Activated CD4-positive, alpha-beta T cell treated with anti-CD3 and anti-CD28 coated beads, Interleukin-2, amount 10 ng/mL, durations not matched to agents 24 days and 14 days (primary cell): Measurements from ENCODE around the gene KRT222. TPM values are rescaled to one million over a fixed set of nuclear protein-coding genes. Genes with fewer than 3 reads are reported as not detected.

Experiments
- DNase-seq: peaks from one replicate; pipeline ENCODE4 v3.0.0; 2022
- H3K27ac Mint-ChIP-seq: one replicate; pipeline ENCODE4 v1.8.0; 2022; ENCODE audit warnings: mild to moderate bottlenecking, mixed read lengths
- H3K27me3 Mint-ChIP-seq: one replicate; pipeline ENCODE4 v1.8.0; 2022; ENCODE audit warnings: mixed read lengths
- H3K36me3 Mint-ChIP-seq: one replicate; pipeline ENCODE4 v1.8.0; 2022; ENCODE audit warnings: low read depth, mild to moderate bottlenecking, mixed read lengths
- H3K4me1 Mint-ChIP-seq: one replicate; pipeline ENCODE4 v1.8.0; 2021; ENCODE audit warnings: mixed read lengths
- H3K4me3 Mint-ChIP-seq: one replicate; pipeline ENCODE4 v1.8.0; 2022; ENCODE audit warnings: mild to moderate bottlenecking, moderate library complexity, mixed read lengths
- H3K9me3 Mint-ChIP-seq: one replicate; pipeline ENCODE4 v1.8.0; 2021; ENCODE audit warnings: mixed read lengths
- intact Hi-C: fragments of 100-400 bp; cut with micrococcal nuclease; formaldehyde crosslinking; loops from one replicate; pipeline ENCODE4 v1.15.1; 2023
- total RNA-seq: library from RNA; stranded (reverse); gene quantifications from 2 replicates; pipeline ENCODE4 v1.2.3, GENCODE V29; 2022

KRT222 gene
- total RNA-seq, 1 donor from 2014 or later: not detected

GRCh38 chr17:40646791-40647623 lies 18.0 kb downstream of the KRT222 start:
- Mint-ChIP-seq H3K27ac (peak overlapping the region; percentile 95), H3K27me3 (no peaks in the 10 kb centered on the region), H3K4me3 (peak overlapping the region; percentile 93), H3K9me3 (no peaks in the 10 kb centered on the region), H3K4me1 (peaks cover 36% of the 10 kb centered on the region), H3K36me3 (peaks cover 33% of the 10 kb centered on the region)
- intact Hi-C loops: loop anchor here (5.0 kb wide), 1 partner anchor 1020 kb away; no protein-coding TSS in a partner anchor
- DNase-seq: peak; percentile 86

DNA sequence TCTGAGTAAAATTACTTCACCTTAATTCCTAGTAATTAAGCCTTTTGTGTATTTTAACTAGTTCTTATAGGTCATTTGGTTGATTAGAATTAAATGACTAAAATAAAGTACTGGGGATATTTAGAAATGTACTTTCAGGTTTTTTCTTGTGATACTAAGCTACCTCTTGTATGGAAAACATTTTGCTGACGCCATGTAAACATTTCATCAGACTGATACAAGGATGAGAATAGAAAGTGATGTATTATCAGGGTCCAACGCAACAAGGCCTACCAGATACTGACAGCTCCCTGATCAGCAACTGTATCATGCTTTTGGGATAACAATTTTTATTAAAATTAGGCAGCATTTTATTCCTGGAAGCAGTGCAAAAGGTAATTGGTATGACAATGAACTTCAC lies 19.0 kb downstream of the KRT222 start:
- H3K9me3 Mint-ChIP-seq: no peaks in the 10 kb centered on the region
- peaks cover 39% of the 10 kb centered on the region for H3K36me3 Mint-ChIP-seq
- H3K4me1 Mint-ChIP-seq: peaks cover 36% of the 10 kb centered on the region
- no peak for DNase-seq
- H3K4me3 Mint-ChIP-seq: peak overlapping the region; percentile 93
- no peaks in the 10 kb centered on the region for H3K27me3 Mint-ChIP-seq
- H3K27ac Mint-ChIP-seq: no peak overlapping the region
- intact Hi-C loops: loop anchor here (5.0 kb wide), 1 partner anchor 1021 kb away; no protein-coding TSS in a partner anchor

GRCh38 chr17:40645291-40645690 lies 19.7 kb downstream of the KRT222 start:
- H3K27me3 Mint-ChIP-seq: no peaks in the 10 kb centered on the region
- H3K4me1 Mint-ChIP-seq: peaks cover 36% of the 10 kb centered on the region
- H3K27ac Mint-ChIP-seq: peak overlapping the region; percentile 6
- H3K9me3 Mint-ChIP-seq: no peaks in the 10 kb centered on the region
- H3K36me3 Mint-ChIP-seq: peaks cover 44% of the 10 kb centered on the region
- no peak for DNase-seq
- H3K4me3 Mint-ChIP-seq: peak overlapping the region; percentile 46
- intact Hi-C loops: loop anchor here (5.0 kb wide), 1 partner anchor 1022 kb away; no protein-coding TSS in a partner anchor

GRCh38 chr17:40637931-40638330 lies 27.0 kb downstream of the KRT222 start:
- intact Hi-C loops: no loop called here
- Mint-ChIP-seq H3K27ac (peak overlapping the region; percentile 42), H3K36me3 (peaks cover 64% of the 10 kb centered on the region)

GRCh38 chr17:40633871-40634270 lies 31.1 kb downstream of the KRT222 start:
- Mint-ChIP-seq H3K36me3 (peaks cover 67% of the 10 kb centered on the region), H3K9me3 (no peaks in the 10 kb centered on the region), H3K4me1 (peaks cover 18% of the 10 kb centered on the region), H3K27me3 (no peaks in the 10 kb centered on the region), H3K4me3 (no peak overlapping the region), H3K27ac (peak overlapping the region; percentile 59)
- peak; percentile 37 for DNase-seq
- intact Hi-C loops: no loop called here

More at GRCh38 chr17:40637931-40638330, 27.0 kb downstream of the KRT222 start:
- Mint-ChIP-seq H3K4me1 (peaks cover 22% of the 10 kb centered on the region), H3K4me3 (no peak overlapping the region), H3K27me3 (no peaks in the 10 kb centered on the region), H3K9me3 (no peaks in the 10 kb centered on the region)
- no peak for DNase-seq

DNA sequence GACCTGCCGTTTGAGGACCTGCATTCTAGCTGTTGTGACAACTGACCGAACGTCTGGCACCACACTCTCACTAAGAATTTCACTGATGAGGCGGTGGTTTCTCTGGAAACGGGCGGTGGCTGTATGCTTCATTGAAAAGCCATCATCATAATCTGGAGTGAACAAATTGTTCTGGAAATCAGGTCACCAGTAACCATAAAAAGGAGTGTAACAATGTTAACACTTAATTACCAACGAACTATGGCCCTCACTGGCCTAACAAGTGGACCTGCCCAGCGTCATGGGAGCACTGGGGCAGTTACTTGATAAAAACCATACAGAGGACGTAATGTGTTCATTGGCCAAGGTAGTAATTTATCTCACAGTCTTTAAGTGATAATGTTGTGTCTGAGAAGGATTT lies 32.8 kb downstream of the KRT222 start:
- no peaks in the 10 kb centered on the region for H3K27me3 Mint-ChIP-seq
- intact Hi-C loops: no loop called here
- H3K4me3 Mint-ChIP-seq: no peak overlapping the region
- peak; percentile 49 for DNase-seq
- peaks cover 67% of the 10 kb centered on the region for H3K36me3 Mint-ChIP-seq
- H3K4me1 Mint-ChIP-seq: peaks cover 13% of the 10 kb centered on the region
- H3K27ac Mint-ChIP-seq: no peak overlapping the region
- no peaks in the 10 kb centered on the region for H3K9me3 Mint-ChIP-seq

GRCh38 chr17:40629842-40630241 lies 35.1 kb downstream of the KRT222 start:
- peak overlapping the region; percentile 64 for H3K27ac Mint-ChIP-seq
- no peak overlapping the region for H3K4me3 Mint-ChIP-seq
- intact Hi-C loops: no loop called here
- no peaks in the 10 kb centered on the region for H3K9me3 Mint-ChIP-seq
- peaks cover 19% of the 10 kb centered on the region for H3K4me1 Mint-ChIP-seq
- H3K36me3 Mint-ChIP-seq: peaks cover 58% of the 10 kb centered on the region
- no peak for DNase-seq
- no peaks in the 10 kb centered on the region for H3K27me3 Mint-ChIP-seq

DNA sequence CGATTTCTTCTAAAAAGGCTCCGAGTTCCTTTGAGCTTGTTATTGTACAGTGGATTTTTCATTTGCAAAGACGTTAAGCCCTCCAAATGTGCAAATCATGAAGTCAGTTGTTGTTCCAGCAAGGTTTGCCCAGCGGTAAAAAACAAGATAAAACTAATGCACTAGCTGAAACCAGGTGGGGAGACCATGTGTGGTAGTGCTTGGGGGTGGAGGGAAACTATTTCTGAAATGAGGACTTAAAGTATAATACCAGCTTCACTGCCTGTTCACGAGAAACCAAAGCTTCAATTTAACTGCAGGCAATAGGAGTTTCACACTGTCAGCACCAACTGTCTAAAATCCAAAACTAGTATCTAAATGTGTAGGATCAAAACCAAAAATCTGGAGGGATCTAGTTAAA lies 39.7 kb downstream of the KRT222 start:
- intact Hi-C loops: no loop called here
- Mint-ChIP-seq H3K4me3 (no peak overlapping the region), H3K36me3 (peaks cover 24% of the 10 kb centered on the region)

GRCh38 chr17:40623419-40624210 lies 41.4 kb downstream of the KRT222 start:
- peaks cover 15% of the 10 kb centered on the region for H3K36me3 Mint-ChIP-seq
- H3K27ac Mint-ChIP-seq: no peak overlapping the region
- no peaks in the 10 kb centered on the region for H3K27me3 Mint-ChIP-seq
- no peak for DNase-seq
- no peak overlapping the region for H3K4me3 Mint-ChIP-seq
- H3K9me3 Mint-ChIP-seq: no peaks in the 10 kb centered on the region
- peaks cover 43% of the 10 kb centered on the region for H3K4me1 Mint-ChIP-seq
- intact Hi-C loops: loop anchor here (5.0 kb wide), 1 partner anchor 194 kb away; no protein-coding TSS in a partner anchor

More for the DNA sequence above, 39.7 kb downstream of the KRT222 start:
- H3K27me3 Mint-ChIP-seq: no peaks in the 10 kb centered on the region
- no peak overlapping the region for H3K27ac Mint-ChIP-seq
- no peaks in the 10 kb centered on the region for H3K9me3 Mint-ChIP-seq
- DNase-seq: no peak
- peaks cover 44% of the 10 kb centered on the region for H3K4me1 Mint-ChIP-seq

DNA sequence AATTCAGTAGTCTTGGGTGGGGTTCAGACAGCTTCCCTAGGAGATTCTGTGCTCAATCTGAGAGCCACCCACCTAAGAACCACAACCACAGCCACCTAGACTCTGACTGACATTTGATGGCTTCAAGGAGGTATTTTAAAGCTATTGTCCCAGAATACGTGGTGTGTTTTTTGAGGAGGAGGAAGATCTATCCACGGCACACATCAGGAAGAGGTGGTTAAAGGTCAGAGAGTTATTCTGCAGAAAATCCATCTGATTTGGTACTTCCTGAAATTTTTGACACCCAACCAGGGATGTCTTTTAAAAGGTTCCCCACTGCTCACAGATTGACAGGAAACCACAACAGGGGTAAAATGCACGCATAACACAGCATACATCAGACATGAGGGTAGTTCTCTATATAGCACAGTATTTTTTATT lies 42.5 kb downstream of the KRT222 start:
- peak overlapping the region; percentile 31 for H3K27ac Mint-ChIP-seq
- intact Hi-C loops: loop anchor here (5.0 kb wide), 1 partner anchor 195 kb away; no protein-coding TSS in a partner anchor
- DNase-seq: peak; percentile 75
- H3K4me1 Mint-ChIP-seq: peaks cover 47% of the 10 kb centered on the region
- H3K36me3 Mint-ChIP-seq: peaks cover 8% of the 10 kb centered on the region
- H3K9me3 Mint-ChIP-seq: no peaks in the 10 kb centered on the region
- peak overlapping the region; percentile 5 for H3K4me3 Mint-ChIP-seq
- H3K27me3 Mint-ChIP-seq: no peaks in the 10 kb centered on the region

DNA sequence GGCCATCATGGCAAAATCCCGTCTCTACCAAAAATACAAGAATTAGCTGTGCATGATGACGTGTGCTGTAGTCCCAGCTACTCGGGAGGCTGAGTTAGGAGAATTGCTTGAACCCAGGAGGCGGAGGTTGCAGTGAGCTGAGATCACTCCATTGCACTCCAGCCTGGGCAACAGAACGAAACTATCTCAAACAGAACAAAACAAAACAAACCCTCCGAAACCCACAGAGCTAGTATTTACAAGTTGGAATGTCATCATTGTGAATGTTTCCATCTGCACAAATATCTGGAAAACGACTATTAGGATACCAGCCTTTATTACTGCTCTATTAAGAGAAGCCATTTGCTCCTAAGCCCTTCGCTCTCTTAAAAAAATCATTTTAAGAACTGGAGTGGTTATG lies 43.4 kb downstream of the KRT222 start:
- no peaks in the 10 kb centered on the region for H3K36me3 Mint-ChIP-seq
- H3K4me3 Mint-ChIP-seq: no peak overlapping the region
- no peaks in the 10 kb centered on the region for H3K9me3 Mint-ChIP-seq
- intact Hi-C loops: loop anchor here (2.0 to 5.0 kb wide), 2 partner anchors 27 to 196 kb away; no protein-coding TSS in a partner anchor
- H3K4me1 Mint-ChIP-seq: peaks cover 55% of the 10 kb centered on the region
- peak overlapping the region; percentile 15 for H3K27ac Mint-ChIP-seq
- no peaks in the 10 kb centered on the region for H3K27me3 Mint-ChIP-seq
- no peak for DNase-seq

DNA sequence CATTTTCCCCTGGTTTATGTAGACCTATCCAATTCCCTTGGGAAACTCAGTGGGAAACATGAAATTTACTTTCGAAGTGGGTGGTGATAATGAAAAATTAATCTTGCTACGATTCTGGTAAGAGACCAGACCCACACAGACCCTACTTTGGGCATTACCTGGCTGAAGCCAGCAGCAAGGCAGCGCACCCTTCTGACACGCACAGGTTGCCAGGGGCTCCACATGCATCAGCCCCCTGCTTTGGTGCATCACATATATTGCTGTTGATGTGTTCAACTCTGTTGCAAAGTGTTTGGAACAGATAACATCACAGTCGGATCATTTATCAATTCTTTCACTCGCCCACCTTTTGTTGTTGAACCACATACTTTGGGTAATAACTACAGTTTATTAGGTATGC lies 44.0 kb downstream of the KRT222 start:
- H3K27ac Mint-ChIP-seq: peak overlapping the region; percentile 66
- peak; percentile 55 for DNase-seq
- intact Hi-C loops: loop anchor here (2.0 to 5.0 kb wide), 2 partner anchors 28 to 196 kb away; no protein-coding TSS in a partner anchor
- no peaks in the 10 kb centered on the region for H3K27me3 Mint-ChIP-seq
- no peaks in the 10 kb centered on the region for H3K36me3 Mint-ChIP-seq
- H3K9me3 Mint-ChIP-seq: no peaks in the 10 kb centered on the region
- H3K4me1 Mint-ChIP-seq: peaks cover 59% of the 10 kb centered on the region
- no peak overlapping the region for H3K4me3 Mint-ChIP-seq

- Mint-ChIP-seq H3K9me3 (no peaks in the 10 kb centered on the region), H3K27ac (no peak overlapping the region), H3K27me3 (no peaks in the 10 kb centered on the region), H3K36me3 (no peaks in the 10 kb centered on the region), H3K4me1 (peaks cover 63% of the 10 kb centered on the region), H3K4me3 (peak overlapping the region; percentile 78)
- intact Hi-C loops: no loop called here
- DNase-seq: peak; percentile 56
Observed at GRCh38 chr17:40618754-40619625, 46.0 kb downstream of the KRT222 start.
